ENCODE measurements around the gene FDXR.
A peak's percentile ranks its signal among the peaks of the same experiment; 100 is the strongest.

Gene FDXR

GRCh38 chr17:74866198-74866835 is 6.5 kb downstream of the FDXR start:
- H3K4me3 ChIP-seq (ENCODE audit: control insufficient read depth in 1 of 7, extremely low read depth in 1 of 7, insufficient read depth in 4 of 7, low read depth in 2 of 7, low read length in 6 of 7): no peak overlapping the region
- H3K4me1 ChIP-seq (ENCODE audit: control extremely low read depth in 1 of 4, control insufficient read depth in 4 of 4, insufficient read depth in 4 of 4, low read length in 3 of 4): peaks cover 0 to 18% (median 9%) of the 10 kb centered on the region in 4 experiments
- 92% methylated on average over 17 of the region's 19 CpGs for WGBS (ENCODE audit: insufficient coverage)
- peaks cover 0 to 2% (median 0%) of the 10 kb centered on the region in 4 experiments for H3K36me3 ChIP-seq (ENCODE audit: control insufficient read depth in 4 of 4, insufficient read depth in 4 of 4, low read length in 3 of 4)
- POLR2A ChIA-PET: interaction anchor here (0.6 kb wide), 1 partner anchor 129 kb away, joined by 3 read pairs; no protein-coding TSS in a partner anchor
- H3K27ac ChIP-seq (ENCODE audit: insufficient read depth in 1 of 2, low read depth in 1 of 2, low read length in 2 of 2, poor library complexity in 1 of 2, severe bottlenecking in 2 of 2): no peak overlapping the region
- H3K9me3 ChIP-seq (ENCODE audit: control extremely low read depth in 1 of 5, control insufficient read depth in 4 of 5, insufficient read depth in 2 of 5, low read depth in 1 of 5, low read length in 4 of 5): no peaks in the 10 kb centered on the region
- CTCF ChIA-PET: interaction anchor here (0.7 to 7.7 kb wide), 11 partner anchors 13 to 262 kb away, joined by 3 to 158 read pairs (median 5); partner anchors contain the start of gene MRPL58
- H3K27me3 ChIP-seq (replicated peaks in 2 of 5; ENCODE audit: control insufficient read depth in 4 of 5, insufficient read depth in 5 of 5, low read length in 4 of 5): peaks cover 0 to 12% (median 3%) of the 10 kb centered on the region in 5 experiments
- no peak for DNase-seq

GRCh38 chr17:74865504-74866197 is 7.1 kb downstream of the FDXR start:
- no peak for DNase-seq
- WGBS (ENCODE audit: insufficient coverage): 91% methylated on average over 13 of the region's 19 CpGs
- Histone ChIP-seq H3K27ac (ENCODE audit: insufficient read depth in 1 of 2, low read depth in 1 of 2, low read length in 2 of 2, poor library complexity in 1 of 2, severe bottlenecking in 2 of 2) (no peak overlapping the region), H3K4me3 (ENCODE audit: control insufficient read depth in 1 of 7, extremely low read depth in 1 of 7, insufficient read depth in 4 of 7, low read depth in 2 of 7, low read length in 6 of 7) (no peak overlapping the region), H3K36me3 (ENCODE audit: control insufficient read depth in 4 of 4, insufficient read depth in 4 of 4, low read length in 3 of 4) (peaks cover 0 to 2% (median 0%) of the 10 kb centered on the region in 4 experiments), H3K27me3 (replicated peaks in 2 of 5; ENCODE audit: control insufficient read depth in 4 of 5, insufficient read depth in 5 of 5, low read length in 4 of 5) (peaks cover 0 to 18% (median 5%) of the 10 kb centered on the region in 5 experiments), H3K9me3 (ENCODE audit: control extremely low read depth in 1 of 5, control insufficient read depth in 4 of 5, insufficient read depth in 2 of 5, low read depth in 1 of 5, low read length in 4 of 5) (no peaks in the 10 kb centered on the region), H3K4me1 (ENCODE audit: control extremely low read depth in 1 of 4, control insufficient read depth in 4 of 4, insufficient read depth in 4 of 4, low read length in 3 of 4) (peaks cover 0 to 25% (median 15%) of the 10 kb centered on the region in 4 experiments)
- ChIA-PET POLR2A (interaction anchor here (0.6 kb wide), 1 partner anchor 128 kb away, joined by 3 read pairs; no protein-coding TSS in a partner anchor), CTCF (interaction anchor here (0.9 to 7.7 kb wide), 18 partner anchors 12 to 208 kb away, joined by 3 to 158 read pairs (median 4); partner anchors contain the start of genes MRPL58 and NAT9)

GRCh38 chr17:74864866-74865395 is 7.9 kb downstream of the FDXR start:
- DNase-seq: peak; percentile 55 to 76 (median 66)
- Histone ChIP-seq H3K27ac (ENCODE audit: insufficient read depth in 1 of 2, low read depth in 1 of 2, low read length in 2 of 2, poor library complexity in 1 of 2, severe bottlenecking in 2 of 2) (no peak overlapping the region), H3K4me1 (ENCODE audit: control extremely low read depth in 1 of 4, control insufficient read depth in 4 of 4, insufficient read depth in 4 of 4, low read length in 3 of 4) (peaks cover 0 to 32% (median 20%) of the 10 kb centered on the region in 4 experiments), H3K27me3 (replicated peaks in 2 of 5; ENCODE audit: control insufficient read depth in 4 of 5, insufficient read depth in 5 of 5, low read length in 4 of 5) (peaks cover 0 to 25% (median 12%) of the 10 kb centered on the region in 5 experiments), H3K9me3 (ENCODE audit: control extremely low read depth in 1 of 5, control insufficient read depth in 4 of 5, insufficient read depth in 2 of 5, low read depth in 1 of 5, low read length in 4 of 5) (no peaks in the 10 kb centered on the region), H3K4me3 (ENCODE audit: control insufficient read depth in 1 of 7, extremely low read depth in 1 of 7, insufficient read depth in 4 of 7, low read depth in 2 of 7, low read length in 6 of 7) (no peak overlapping the region), H3K36me3 (ENCODE audit: control insufficient read depth in 4 of 4, insufficient read depth in 4 of 4, low read length in 3 of 4) (peaks cover 0 to 2% (median 0%) of the 10 kb centered on the region in 4 experiments)
- 42% methylated on average over 8 of the region's 11 CpGs for WGBS (ENCODE audit: insufficient coverage)
- ChIA-PET POLR2A (no interaction called here), CTCF (interaction anchor here (0.9 to 7.7 kb wide), 15 partner anchors 11 to 147 kb away, joined by 3 to 158 read pairs (median 4); partner anchors contain the start of genes MRPL58 and NAT9)

DNA sequence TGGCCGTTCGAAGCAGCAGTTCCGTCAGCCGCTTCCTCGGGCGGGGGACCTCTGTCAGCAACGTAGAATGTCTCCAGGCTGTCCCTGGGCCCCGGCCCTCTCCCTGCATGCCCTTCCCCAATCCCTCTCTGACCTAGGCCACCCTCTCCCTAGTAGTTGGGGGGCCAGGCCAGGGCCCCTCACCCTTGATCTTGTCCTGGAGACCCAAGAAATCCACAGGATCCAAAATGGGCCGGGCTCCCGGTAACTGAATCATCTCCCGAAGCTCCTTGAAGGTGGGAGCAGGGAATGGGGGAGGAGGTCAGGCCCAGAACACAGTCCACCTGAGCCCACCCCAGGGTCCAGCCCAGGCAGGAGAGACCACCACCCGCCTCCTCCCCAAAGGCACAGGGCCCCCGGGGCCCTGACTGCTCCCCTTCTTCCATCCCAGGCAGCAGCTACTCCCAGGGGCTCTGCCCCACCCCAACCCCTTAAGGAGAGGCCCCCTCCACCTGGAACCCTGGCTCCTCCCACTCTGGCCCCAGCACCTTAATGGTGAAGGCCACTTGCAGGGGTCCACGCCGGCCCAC is 8.4 kb downstream of the FDXR start:
- H3K9me3 ChIP-seq (ENCODE audit: control extremely low read depth in 1 of 5, control insufficient read depth in 4 of 5, insufficient read depth in 2 of 5, low read depth in 1 of 5, low read length in 4 of 5): no peaks in the 10 kb centered on the region
- peaks cover 0 to 29% (median 12%) of the 10 kb centered on the region in 5 experiments for H3K27me3 ChIP-seq (replicated peaks in 2 of 5; ENCODE audit: control insufficient read depth in 4 of 5, insufficient read depth in 5 of 5, low read length in 4 of 5)
- WGBS (ENCODE audit: insufficient coverage): 93% methylated on average over 11 of the region's 15 CpGs
- ChIA-PET CTCF (interaction anchor here (0.9 to 7.7 kb wide), 13 partner anchors 8 to 122 kb away, joined by 3 to 158 read pairs (median 10); partner anchors contain the start of genes FDXR and NAT9), POLR2A (no interaction called here)
- peaks cover 0 to 2% (median 0%) of the 10 kb centered on the region in 4 experiments for H3K36me3 ChIP-seq (ENCODE audit: control insufficient read depth in 4 of 4, insufficient read depth in 4 of 4, low read length in 3 of 4)
- H3K4me1 ChIP-seq (ENCODE audit: control extremely low read depth in 1 of 4, control insufficient read depth in 4 of 4, insufficient read depth in 4 of 4, low read length in 3 of 4): peaks cover 0 to 33% (median 22%) of the 10 kb centered on the region in 4 experiments
- H3K4me3 ChIP-seq (ENCODE audit: control insufficient read depth in 1 of 7, extremely low read depth in 1 of 7, insufficient read depth in 4 of 7, low read depth in 2 of 7, low read length in 6 of 7): no peak overlapping the region
- H3K27ac ChIP-seq (ENCODE audit: insufficient read depth in 1 of 2, low read depth in 1 of 2, low read length in 2 of 2, poor library complexity in 1 of 2, severe bottlenecking in 2 of 2): no peak overlapping the region
- DNase-seq: no peak

- H3K4me3 ChIP-seq (ENCODE audit: control insufficient read depth in 1 of 7, extremely low read depth in 1 of 7, insufficient read depth in 4 of 7, low read depth in 2 of 7, low read length in 6 of 7): no peak overlapping the region
- POLR2A ChIA-PET: no interaction called here
Measured at GRCh38 chr17:74863420-74864296, 9.1 kb downstream of the FDXR start.

GRCh38 chr17:74862919-74863318 is 9.9 kb downstream of the FDXR start:
- no peaks in the 10 kb centered on the region for H3K9me3 ChIP-seq (ENCODE audit: control extremely low read depth in 1 of 5, control insufficient read depth in 4 of 5, insufficient read depth in 2 of 5, low read depth in 1 of 5, low read length in 4 of 5)
- CTCF ChIA-PET: interaction anchor here (0.8 to 7.7 kb wide), 18 partner anchors 9 to 204 kb away, joined by 3 to 158 read pairs (median 4); partner anchors contain the start of genes FDXR and NAT9

More at GRCh38 chr17:74863420-74864296, 9.1 kb downstream of the FDXR start:
- 97% methylated on average over 18 of the region's 25 CpGs for WGBS (ENCODE audit: insufficient coverage)
- DNase-seq: no peak
- Histone ChIP-seq H3K4me1 (ENCODE audit: control extremely low read depth in 1 of 4, control insufficient read depth in 4 of 4, insufficient read depth in 4 of 4, low read length in 3 of 4) (peaks cover 0 to 28% (median 22%) of the 10 kb centered on the region in 4 experiments), H3K36me3 (ENCODE audit: control insufficient read depth in 4 of 4, insufficient read depth in 4 of 4, low read length in 3 of 4) (peaks cover 0 to 2% (median 0%) of the 10 kb centered on the region in 4 experiments), H3K27ac (ENCODE audit: insufficient read depth in 1 of 2, low read depth in 1 of 2, low read length in 2 of 2, poor library complexity in 1 of 2, severe bottlenecking in 2 of 2) (no peak overlapping the region), H3K9me3 (ENCODE audit: control extremely low read depth in 1 of 5, control insufficient read depth in 4 of 5, insufficient read depth in 2 of 5, low read depth in 1 of 5, low read length in 4 of 5) (no peaks in the 10 kb centered on the region), H3K27me3 (replicated peaks in 2 of 5; ENCODE audit: control insufficient read depth in 4 of 5, insufficient read depth in 5 of 5, low read length in 4 of 5) (peaks cover 0 to 36% (median 18%) of the 10 kb centered on the region in 5 experiments)
- CTCF ChIA-PET: interaction anchor here (0.9 to 7.7 kb wide), 11 partner anchors 9 to 121 kb away, joined by 3 to 158 read pairs (median 15); partner anchors contain the start of gene FDXR

More at GRCh38 chr17:74862919-74863318, 9.9 kb downstream of the FDXR start:
- Histone ChIP-seq H3K4me3 (ENCODE audit: control insufficient read depth in 1 of 7, extremely low read depth in 1 of 7, insufficient read depth in 4 of 7, low read depth in 2 of 7, low read length in 6 of 7) (no peak overlapping the region), H3K27me3 (replicated peaks in 2 of 5; ENCODE audit: control insufficient read depth in 4 of 5, insufficient read depth in 5 of 5, low read length in 4 of 5) (peaks cover 0 to 43% (median 20%) of the 10 kb centered on the region in 5 experiments), H3K4me1 (ENCODE audit: control extremely low read depth in 1 of 4, control insufficient read depth in 4 of 4, insufficient read depth in 4 of 4, low read length in 3 of 4) (peaks cover 0 to 28% (median 20%) of the 10 kb centered on the region in 4 experiments), H3K36me3 (ENCODE audit: control insufficient read depth in 4 of 4, insufficient read depth in 4 of 4, low read length in 3 of 4) (peaks cover 0 to 2% (median 0%) of the 10 kb centered on the region in 4 experiments), H3K27ac (ENCODE audit: insufficient read depth in 1 of 2, low read depth in 1 of 2, low read length in 2 of 2, poor library complexity in 1 of 2, severe bottlenecking in 2 of 2) (no peak overlapping the region)
- 100% methylated on average over 4 of the region's 6 CpGs for WGBS (ENCODE audit: insufficient coverage)
- no peak for DNase-seq
- POLR2A ChIA-PET: no interaction called here

All from common myeloid progenitor, CD34-positive (primary cell).